ENCODE data around the gene ARMC9. TPM values are rescaled to one million over a fixed set of nuclear protein-coding genes. Genes with fewer than 3 reads are reported as not detected.

Gene ARMC9
- total RNA-seq, 2 donors from 2014 or later, result 6.9 to 10.1 TPM

GRCh38 chr2:231392431-231393148 is 194.2 kb downstream of the ARMC9 start:
- H3K36me3 ChIP-seq (replicated peaks in 1 of 2; ENCODE audit: insufficient read depth in 1 of 2, low read depth in 2 of 2), result no peaks in the 10 kb centered on the region
- TF ChIP-seq POLR2A (IDR thresholded peaks at IDR 0.05), result no peak
- no peak for TF ChIP-seq CTCF (IDR thresholded peaks at IDR 0.05)
- intact Hi-C loops (cut with DNase I), result loop anchor here (10.0 kb wide), 1 partner anchor 158 kb away; no protein-coding TSS in a partner anchor

GRCh38 chr2:231393149-231394131 is 195.0 kb downstream of the ARMC9 start:
- intact Hi-C loops (cut with DNase I), result loop anchor here (10.0 kb wide), 1 partner anchor 159 kb away; no protein-coding TSS in a partner anchor
- Histone ChIP-seq H3K36me3 (replicated peaks in 1 of 2; ENCODE audit: insufficient read depth in 1 of 2, low read depth in 2 of 2) (peaks cover 2 to 3% of the 10 kb centered on the region in 2 donors), H3K4me3 (no peak overlapping the region), H3K9me3 (no peaks in the 10 kb centered on the region), H3K4me1 (peaks cover 42% of the 10 kb centered on the region), H3K27ac (peak overlapping the region in 3 of 4 donors; percentile 7 to 72 (median 30)), H3K27me3 (no peaks in the 10 kb centered on the region)
- DNase-seq (no peak), ATAC-seq (no peak)
- 73 to 74% methylated on average over 11 to 17 of the region's 17 CpGs for WGBS, 2 donors
- no peak for TF ChIP-seq POLR2A (IDR thresholded peaks at IDR 0.05)
- peak in 3 of 7 experiments; percentile 8 to 29 (median 17) for TF ChIP-seq CTCF (IDR thresholded peaks at IDR 0.05)

More at GRCh38 chr2:231392431-231393148, 194.2 kb downstream of the ARMC9 start:
- Histone ChIP-seq H3K27ac (peak overlapping the region in 1 of 4 donors; percentile 34), H3K27me3 (no peaks in the 10 kb centered on the region), H3K4me1 (peaks cover 33% of the 10 kb centered on the region), H3K9me3 (no peaks in the 10 kb centered on the region), H3K4me3 (no peak overlapping the region)
- ATAC-seq (no peak), DNase-seq (no peak)
- WGBS, 2 donors, result 89 to 92% methylated on average over 14 of the region's 14 CpGs

- Histone ChIP-seq H3K36me3 (replicated peaks in 1 of 2; ENCODE audit: insufficient read depth in 1 of 2, low read depth in 2 of 2) (peaks cover 3% of the 10 kb centered on the region in 2 donors), H3K9me3 (no peaks in the 10 kb centered on the region), H3K27ac (peak overlapping the region in 3 of 4 donors; percentile 72 to 85 (median 76)), H3K4me1 (peaks cover 52% of the 10 kb centered on the region), H3K27me3 (no peaks in the 10 kb centered on the region), H3K4me3 (peak overlapping the region in 1 of 2 donors; percentile 10)
- WGBS, 2 donors, result 60 to 61% methylated on average over 13 of the region's 13 CpGs
- ATAC-seq (peak; percentile 55), DNase-seq (peak; percentile 45 to 66 (median 58))
- TF ChIP-seq POLR2A (IDR thresholded peaks at IDR 0.05) (peak in 1 of 3 donors; percentile 13), CTCF (IDR thresholded peaks at IDR 0.05) (peak in 6 of 7 experiments; percentile 19 to 56 (median 36))
- intact Hi-C loops (cut with DNase I), result loop anchor here (10.0 kb wide), 1 partner anchor 160 kb away; no protein-coding TSS in a partner anchor
Observed at GRCh38 chr2:231394211-231395141, 196.0 kb downstream of the ARMC9 start.

Measured in body of pancreas (tissue), 4 donors.